ENCODE results near the gene TAF13.

Gene TAF13

GRCh38 chr1:109075531-109076490 lies at the start of gene TAF13:
Gene TAF13, minus strand, starts transcription at chr1:109076003. Its CDS starts 56 bp downstream, at chr1:109075947.
- in situ Hi-C loops (cut with HindIII; ENCODE audit: low sequenced_read_pairs): no loop called here

DNA sequence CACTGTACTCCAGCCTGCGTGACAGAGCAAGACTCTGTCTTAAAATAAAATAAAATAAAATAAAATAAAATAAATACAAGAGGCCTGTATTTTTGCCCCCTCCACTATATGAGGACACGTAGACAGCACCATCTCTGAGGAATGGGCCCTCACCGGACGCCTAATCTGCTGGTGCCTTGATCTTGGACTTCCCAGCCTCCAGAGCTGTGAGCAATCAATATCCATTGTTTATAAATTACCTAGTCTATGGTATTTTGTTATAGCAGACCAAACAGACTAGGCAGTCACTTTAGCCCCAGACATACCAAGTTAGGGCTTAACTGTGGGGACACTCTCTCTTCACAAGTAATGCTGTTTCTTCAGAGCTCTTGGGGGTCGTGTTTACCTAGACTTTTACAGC lies 44.6 kb upstream of the TAF13 start:
- in situ Hi-C loops (cut with HindIII; ENCODE audit: low sequenced_read_pairs): no loop called here

- in situ Hi-C loops (cut with HindIII; ENCODE audit: low sequenced_read_pairs): no loop called here
Observed at GRCh38 chr1:109118089-109118488, 42.3 kb upstream of the TAF13 start.

DNA sequence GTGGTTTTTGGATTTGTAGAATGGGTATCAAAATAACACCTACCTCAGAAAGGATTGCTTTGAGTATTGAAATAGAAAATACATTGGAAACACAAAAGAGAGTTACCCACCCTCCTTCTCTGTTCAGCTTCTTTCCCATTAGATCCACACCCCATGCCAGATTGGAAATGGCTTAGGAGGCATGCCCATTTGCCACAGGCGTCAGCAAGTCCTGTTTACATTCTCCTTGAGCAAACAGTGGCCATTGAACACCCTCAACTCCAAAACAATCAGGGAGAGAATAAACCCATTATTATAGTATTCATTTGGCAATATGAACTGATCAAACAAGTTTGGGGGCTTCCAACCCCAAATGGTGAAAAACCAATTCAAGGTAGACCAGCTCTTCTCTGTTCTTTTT lies 40.5 kb upstream of the TAF13 start:
- in situ Hi-C loops (cut with HindIII; ENCODE audit: low sequenced_read_pairs): no loop called here

DNA sequence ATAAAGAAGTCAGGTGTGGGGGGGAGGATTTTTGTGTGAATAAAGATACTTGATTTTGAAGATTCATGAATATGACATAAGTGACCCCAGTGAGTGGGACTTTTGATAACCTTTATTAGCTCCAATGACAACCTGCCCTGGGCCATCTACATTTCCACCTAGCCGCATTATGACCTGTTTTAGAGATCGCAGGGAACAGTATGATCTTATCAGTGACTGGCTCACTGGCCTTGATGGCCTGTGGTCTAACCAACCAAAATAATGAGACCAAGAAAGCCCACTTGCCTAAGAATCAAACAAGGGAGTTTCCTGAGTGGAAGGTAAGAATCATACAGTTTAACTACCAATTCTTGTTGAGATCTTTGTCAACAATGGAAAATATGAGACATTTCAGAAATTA lies 39.9 kb upstream of the TAF13 start:
- in situ Hi-C loops (cut with HindIII; ENCODE audit: low sequenced_read_pairs): no loop called here

DNA sequence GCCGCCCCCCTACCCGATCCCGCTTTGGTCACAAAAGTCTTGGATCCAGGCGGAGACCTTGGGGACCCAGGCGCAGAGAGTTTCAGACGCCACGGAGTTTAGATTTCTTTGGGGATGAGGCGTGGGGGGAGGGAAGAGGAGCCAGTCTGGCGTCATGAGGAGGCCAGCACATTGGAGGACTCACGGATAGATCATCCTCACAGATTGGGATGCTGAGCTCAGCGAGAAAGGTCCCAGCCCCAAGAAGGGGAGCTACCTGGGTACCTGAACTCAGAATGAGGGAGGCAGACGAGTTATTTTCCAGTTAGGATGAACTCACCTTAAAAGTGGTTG lies 38.5 kb upstream of the TAF13 start:
- in situ Hi-C loops (cut with HindIII; ENCODE audit: low sequenced_read_pairs): no loop called here

DNA sequence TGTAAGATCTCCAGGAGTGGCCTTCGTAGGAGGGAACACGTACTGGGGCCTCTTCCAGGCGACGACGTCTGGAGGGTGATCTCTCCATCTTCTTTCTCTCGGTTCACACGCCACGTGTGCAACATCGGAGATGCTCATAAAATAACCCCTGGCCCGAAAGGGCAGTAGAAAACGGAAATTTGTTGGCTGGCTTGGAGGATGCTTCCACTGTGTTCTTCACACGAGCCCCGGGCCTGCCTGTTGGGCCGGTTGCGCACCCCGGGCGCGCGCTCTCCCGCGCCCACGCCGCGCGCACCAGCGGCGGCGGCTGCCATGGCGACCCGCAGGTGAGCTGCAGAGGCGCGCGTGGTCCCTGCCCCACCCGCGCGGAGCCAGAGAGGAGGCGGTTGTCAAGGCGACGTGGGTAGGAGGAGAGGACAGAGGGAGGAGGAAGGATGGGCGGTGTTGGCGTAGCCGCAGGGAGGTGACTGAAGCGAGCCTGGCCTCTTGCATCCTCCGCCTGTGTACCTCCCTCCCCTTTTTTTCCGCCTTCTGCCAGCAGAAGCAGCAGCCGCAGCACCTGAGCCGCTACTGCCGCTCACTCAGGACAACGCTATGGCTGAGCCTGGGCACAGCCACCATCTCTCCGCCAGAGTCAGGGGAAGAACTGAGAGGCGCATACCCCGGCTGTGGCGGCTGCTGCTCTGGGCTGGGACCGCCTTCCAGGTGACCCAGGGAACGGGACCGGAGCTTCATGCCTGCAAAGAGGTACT lies 38.0 kb upstream of the TAF13 start, which contains the start of gene ELAPOR1:
Gene ELAPOR1 (plus strand): TSS at position 526 of the 752 bp plus-strand sequence. CDS start 69 bp downstream, at position 595.
- in situ Hi-C loops (cut with HindIII; ENCODE audit: low sequenced_read_pairs): no loop called here

- in situ Hi-C loops (cut with HindIII; ENCODE audit: low sequenced_read_pairs): no loop called here
Observed at GRCh38 chr1:109112652-109113285, 37.0 kb upstream of the TAF13 start.

- in situ Hi-C loops (cut with HindIII; ENCODE audit: low sequenced_read_pairs): no loop called here
Observed at GRCh38 chr1:109112056-109112651, 36.4 kb upstream of the TAF13 start.

DNA sequence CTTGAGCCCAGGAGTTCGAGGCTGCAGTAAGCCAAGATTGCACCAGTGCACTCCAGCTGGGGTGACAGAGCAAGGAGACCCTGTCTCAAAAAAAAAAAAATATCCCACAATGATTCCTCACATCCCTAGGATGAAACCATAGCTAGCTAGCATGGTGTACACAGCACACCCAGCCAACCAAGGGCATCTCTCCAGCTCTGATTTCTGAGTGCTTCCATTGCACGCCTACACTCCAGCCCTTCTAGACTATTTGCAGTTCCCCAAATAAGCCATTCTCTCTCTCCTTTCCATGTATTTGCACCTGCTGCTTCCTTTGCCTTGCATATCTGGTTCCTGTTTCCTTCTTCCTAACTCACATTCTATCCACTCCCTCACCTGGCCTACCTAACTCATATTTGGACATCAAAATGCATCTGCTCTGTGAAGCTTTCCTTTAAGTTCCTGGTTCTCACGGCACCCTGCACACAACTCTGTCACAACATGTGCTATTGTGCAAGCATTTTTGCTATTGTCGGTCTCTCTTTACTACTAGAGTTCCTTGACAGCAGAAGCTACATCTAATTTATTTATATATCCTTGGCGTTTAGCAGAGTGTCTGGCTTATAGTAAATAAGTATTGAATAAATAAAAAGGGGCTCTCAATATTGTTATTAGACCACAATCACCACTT lies 35.7 kb upstream of the TAF13 start:
- in situ Hi-C loops (cut with HindIII; ENCODE audit: low sequenced_read_pairs): no loop called here

GRCh38 chr1:109109906-109110305 lies 34.1 kb upstream of the TAF13 start:
- in situ Hi-C loops (cut with HindIII; ENCODE audit: low sequenced_read_pairs): no loop called here

- in situ Hi-C loops (cut with HindIII; ENCODE audit: low sequenced_read_pairs): no loop called here
Observed at GRCh38 chr1:109107785-109108184, 32.0 kb upstream of the TAF13 start.

GRCh38 chr1:109105881-109106280 lies 30.1 kb upstream of the TAF13 start:
- in situ Hi-C loops (cut with HindIII; ENCODE audit: low sequenced_read_pairs): no loop called here

DNA sequence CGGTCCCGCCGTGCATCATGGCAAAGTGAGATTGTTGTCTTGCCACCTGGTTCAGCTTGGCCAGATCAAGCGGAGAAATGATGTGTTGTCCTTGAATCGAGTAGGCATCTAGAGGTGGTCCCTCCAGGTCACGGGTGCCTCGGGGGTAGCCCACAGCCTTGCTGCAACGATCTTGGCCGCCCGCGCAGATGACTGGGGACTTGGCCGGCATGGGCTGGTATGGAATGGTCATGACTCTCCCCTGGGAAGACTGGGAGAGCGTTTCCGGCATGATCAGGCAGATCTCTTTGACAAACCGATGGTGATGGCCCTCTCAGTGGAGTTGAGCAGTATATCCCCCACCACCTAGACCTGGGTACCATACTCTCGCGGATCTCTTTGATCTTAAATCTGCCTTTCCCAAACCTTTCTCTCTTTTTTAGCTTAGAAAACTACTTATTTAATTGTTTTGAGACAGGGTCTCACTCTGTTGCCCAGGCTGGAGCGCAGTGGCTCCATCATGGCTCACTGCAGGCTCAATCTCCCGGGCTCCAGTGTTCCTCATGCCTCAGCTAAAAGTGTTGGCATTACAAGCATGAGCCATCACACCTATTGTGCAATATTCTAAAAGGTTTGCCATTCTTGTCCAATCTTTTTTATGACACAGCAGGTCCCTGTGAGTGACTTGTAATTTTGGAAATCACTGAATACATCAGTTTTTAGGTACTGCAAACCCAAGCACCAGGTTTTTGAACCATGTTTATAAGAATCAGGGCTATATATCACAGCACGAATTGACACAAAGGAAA lies 28.8 kb upstream of the TAF13 start:
- in situ Hi-C loops (cut with HindIII; ENCODE audit: low sequenced_read_pairs): no loop called here

- in situ Hi-C loops (cut with HindIII; ENCODE audit: low sequenced_read_pairs): no loop called here
Observed at GRCh38 chr1:109099938-109100773, 24.4 kb upstream of the TAF13 start.

DNA sequence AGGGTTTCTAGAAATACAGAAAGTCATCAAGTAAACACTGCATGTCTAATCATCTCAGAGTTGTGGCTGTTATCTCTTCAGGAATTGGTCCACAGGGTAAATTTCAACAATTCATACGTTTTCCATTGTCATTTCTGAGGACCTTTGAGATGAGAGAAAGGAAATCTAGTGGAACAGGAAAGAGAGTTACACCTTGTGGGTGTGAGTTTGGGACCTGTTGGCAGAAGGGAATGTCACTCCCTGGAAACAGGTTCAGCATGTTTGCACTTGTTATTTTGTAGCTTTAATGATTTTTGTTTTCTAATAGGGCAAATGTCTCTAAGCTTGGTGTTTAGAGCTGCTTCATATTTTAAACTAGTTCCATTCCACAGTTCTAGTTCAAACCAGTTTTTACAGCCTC lies 20.3 kb upstream of the TAF13 start:
- in situ Hi-C loops (cut with HindIII; ENCODE audit: low sequenced_read_pairs): no loop called here

- in situ Hi-C loops (cut with HindIII; ENCODE audit: low sequenced_read_pairs): no loop called here
Observed at GRCh38 chr1:109095631-109096030, 19.8 kb upstream of the TAF13 start.

DNA sequence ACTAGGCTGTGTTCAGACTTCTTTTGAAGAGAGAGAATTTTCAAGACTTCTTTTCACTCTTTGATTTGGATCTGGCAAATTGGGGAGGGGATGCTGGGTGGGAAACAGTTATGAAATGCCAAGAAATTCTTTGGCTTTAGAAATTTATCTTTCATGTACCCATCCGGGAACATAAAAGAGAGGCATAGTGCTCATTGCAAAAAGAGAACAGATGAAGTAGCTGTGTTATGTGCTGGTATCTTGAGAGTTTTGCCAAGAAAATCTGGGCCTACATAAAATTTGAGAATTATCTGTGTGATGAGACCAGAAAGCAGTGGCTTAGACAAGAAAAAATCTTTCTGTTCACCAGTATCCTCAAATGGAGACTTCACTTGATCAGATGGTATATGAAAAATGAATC lies 19.1 kb upstream of the TAF13 start:
- in situ Hi-C loops (cut with HindIII; ENCODE audit: low sequenced_read_pairs): no loop called here

DNA sequence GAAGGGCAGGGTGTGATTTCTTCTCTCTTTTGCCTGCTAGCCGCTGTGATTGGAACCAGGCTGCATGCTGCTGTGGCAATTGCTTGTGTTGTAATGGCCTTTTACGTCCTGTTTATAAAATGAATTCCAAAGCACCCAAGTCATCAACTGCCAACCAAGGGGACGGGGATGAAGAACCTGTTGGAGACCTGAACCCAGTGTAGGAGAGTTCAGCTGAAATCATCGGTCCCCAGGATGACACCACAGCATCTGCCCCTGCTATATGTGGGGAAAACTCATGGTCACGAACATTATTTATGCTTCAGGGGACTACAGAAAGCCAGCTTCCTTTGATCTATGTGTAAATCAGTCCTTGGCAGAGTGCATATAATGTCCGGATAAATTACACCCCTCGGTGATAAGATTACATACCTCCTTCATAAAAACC lies 18.6 kb upstream of the TAF13 start:
- in situ Hi-C loops (cut with HindIII; ENCODE audit: low sequenced_read_pairs): no loop called here
